Stomach (tissue), 9 donors: ENCODE data around the gene KIF18B. TPM values are rescaled to one million over a fixed set of nuclear protein-coding genes. Genes with fewer than 3 reads are reported as not detected.

Experiments used
- DNase-seq, 2 donors: peaks; one replicate each; pipeline versions ENCODE4 v3.0.0 to v3.0.0-alpha.2; 2013 to 2019
- H3K27ac ChIP-seq, 5 donors: fragments of 200-600 bp in 4 of 5; sonication (generic) in 4 of 5; one replicate each; pipeline ENCODE4 v1.5.1; 2013 to 2019; ENCODE audit warnings: mild to moderate bottlenecking in 1 of 5, moderate library complexity in 1 of 5
- H3K27me3 ChIP-seq, 3 donors: fragments of 200-600 bp; sonication (generic); one replicate each; pipeline ENCODE4 v1.5.1; 2017 to 2019; ENCODE audit warnings: mixed run types in 1 of 3
- H3K36me3 ChIP-seq, 4 donors: fragments of 200-600 bp; sonication (generic); 1 replicate in 3 of 4; 2 replicates in 1 of 4; pipeline ENCODE4 v1.5.1; 2016 to 2019
- H3K4me1 ChIP-seq, 4 donors: fragments of 200-600 bp; sonication (generic); one replicate each; pipeline ENCODE4 v1.5.1; 2016 to 2019
- H3K4me3 ChIP-seq, 4 donors: fragments of 200-600 bp; sonication (generic) in 3 of 4; one replicate each; pipeline ENCODE4 v1.5.1; 2016 to 2019; ENCODE audit warnings: mild to moderate bottlenecking in 1 of 4
- H3K9me3 ChIP-seq, 4 donors: fragments of 200-600 bp; sonication (generic); one replicate each; pipeline ENCODE4 v1.5.1; 2016 to 2019
- EP300 ChIP-seq: sonication (generic); formaldehyde crosslinking; IDR thresholded peaks from one replicate; pipeline ENCODE4 v1.6.1; 2017; ENCODE audit warnings: antibody characterized with exemption
- POLR2A ChIP-seq, 4 donors: fragments of 450-650 bp; IDR thresholded peaks; one replicate each; pipeline ENCODE4 v1.6.1; 2016; ENCODE audit warnings: antibody characterized with exemption in 4 of 4, control low read depth in 2 of 4, mild to moderate bottlenecking in 1 of 4, moderate library complexity in 1 of 4
- POLR2AphosphoS5 ChIP-seq, 3 donors: sonication (generic); formaldehyde crosslinking; IDR thresholded peaks; one replicate each; pipeline ENCODE4 v1.6.1; 2016; ENCODE audit warnings: antibody characterized with exemption in 3 of 3
- WGBS, 5 donors: extraction: QIAGEN DNeasy Blood & Tissue Kit in 3 of 5; methylation state at CpG; one replicate each; pipeline versions ENCODE4 v1.1.5 to v1.1.7; 2013 to 2018; 5-methylcytosine and 5-hydroxymethylcytosine counted together
- intact Hi-C: fragments of 100-400 bp; cut with DNase I; formaldehyde crosslinking; loops from one replicate; pipeline ENCODE4 v1.15.1; 2023; ENCODE audit warnings: low total_unique reads
- polyA plus RNA-seq, 3 donors: library from polyadenylated mRNA; stranded (reverse); fragments of 200-250 nt; gene quantifications; one replicate each; pipeline ENCODE4 v1.2.3, GENCODE V29; 2013
- total RNA-seq, 5 donors: library from RNA; depleted of rRNA; stranded (reverse); fragments of >200 nt; gene quantifications; one replicate each; pipeline versions ENCODE4 v1.1.0 to v1.2.3, GENCODE V29; 2014 to 2016
- TF ChIP-seq, protein P1 (sequence below), 7 experiments: fragments of 450-650 bp in 4 of 7; fragments of 200-600 bp in 3 of 7; sonication (generic) in 3 of 7; IDR thresholded peaks; one replicate each; pipeline ENCODE4 v1.5.1; 2016 to 2019; ENCODE audit warnings: antibody characterized with exemption in 7 of 7, control low read depth in 2 of 7, mild to moderate bottlenecking in 1 of 7
- donor health status: healthy with polysubstance abuse.
- donor health status: Bipolar disorder and iron deficiency.
- donor health status: healthy.

The KIF18B gene
- total and polyA plus RNA-seq, 8 donors: 0.15 to 12.2 (median 1.2) TPM; not detected in 1

DNA sequence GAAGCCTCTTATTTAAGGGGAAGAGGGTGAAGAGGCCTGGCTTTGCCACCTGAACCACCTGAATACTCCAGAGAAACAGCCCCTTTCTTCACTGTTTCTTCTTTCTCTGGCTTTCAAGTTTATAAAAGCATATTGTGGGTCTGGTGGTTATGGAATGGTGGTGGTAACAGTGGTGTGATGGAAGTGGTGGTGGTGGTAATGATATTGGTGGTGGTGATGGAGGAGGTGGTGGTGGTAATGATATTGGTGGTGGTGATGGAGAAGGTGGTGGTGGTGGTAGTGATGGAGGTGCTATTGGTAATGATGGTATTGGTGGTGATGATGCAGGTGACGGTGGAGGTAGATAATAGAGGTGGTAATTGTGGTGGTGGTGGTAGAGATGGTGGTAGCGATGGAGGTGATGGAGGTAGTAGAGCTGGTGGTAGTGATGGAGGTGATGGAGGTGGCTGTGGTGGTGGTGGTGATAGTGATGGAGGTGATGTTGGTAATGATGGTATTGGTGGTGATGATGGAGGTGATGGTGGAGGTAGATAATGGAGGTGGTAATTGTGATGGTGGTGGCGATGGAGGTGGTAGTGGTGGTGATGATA, 34.6 kb upstream of the KIF18B start:
- Histone ChIP-seq H3K36me3 (no peaks in the 10 kb centered on the region), H3K4me3 (no peak overlapping the region), H3K9me3 (no peaks in the 10 kb centered on the region), H3K27me3 (peaks cover 0 to 45% (median 3%) of the 10 kb centered on the region in 3 donors), H3K4me1 (peaks cover 31 to 54% (median 43%) of the 10 kb centered on the region in 4 donors), H3K27ac (peak overlapping the region in 3 of 5 donors; percentile 39 to 73 (median 50))
- TF ChIP-seq POLR2A (IDR thresholded peaks at IDR 0.05) (no peak), EP300 (no peak), POLR2AphosphoS5 (IDR thresholded peaks at IDR 0.05) (no peak)
- TF ChIP-seq, protein P1, sequence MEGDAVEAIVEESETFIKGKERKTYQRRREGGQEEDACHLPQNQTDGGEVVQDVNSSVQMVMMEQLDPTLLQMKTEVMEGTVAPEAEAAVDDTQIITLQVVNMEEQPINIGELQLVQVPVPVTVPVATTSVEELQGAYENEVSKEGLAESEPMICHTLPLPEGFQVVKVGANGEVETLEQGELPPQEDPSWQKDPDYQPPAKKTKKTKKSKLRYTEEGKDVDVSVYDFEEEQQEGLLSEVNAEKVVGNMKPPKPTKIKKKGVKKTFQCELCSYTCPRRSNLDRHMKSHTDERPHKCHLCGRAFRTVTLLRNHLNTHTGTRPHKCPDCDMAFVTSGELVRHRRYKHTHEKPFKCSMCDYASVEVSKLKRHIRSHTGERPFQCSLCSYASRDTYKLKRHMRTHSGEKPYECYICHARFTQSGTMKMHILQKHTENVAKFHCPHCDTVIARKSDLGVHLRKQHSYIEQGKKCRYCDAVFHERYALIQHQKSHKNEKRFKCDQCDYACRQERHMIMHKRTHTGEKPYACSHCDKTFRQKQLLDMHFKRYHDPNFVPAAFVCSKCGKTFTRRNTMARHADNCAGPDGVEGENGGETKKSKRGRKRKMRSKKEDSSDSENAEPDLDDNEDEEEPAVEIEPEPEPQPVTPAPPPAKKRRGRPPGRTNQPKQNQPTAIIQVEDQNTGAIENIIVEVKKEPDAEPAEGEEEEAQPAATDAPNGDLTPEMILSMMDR (IDR thresholded peaks at IDR 0.05): no peak
- 90 to 95% (median 94%) methylated on average over 3 of the region's 3 CpGs for WGBS, 5 donors
- intact Hi-C loops: no loop called here
- no peak for DNase-seq

DNA sequence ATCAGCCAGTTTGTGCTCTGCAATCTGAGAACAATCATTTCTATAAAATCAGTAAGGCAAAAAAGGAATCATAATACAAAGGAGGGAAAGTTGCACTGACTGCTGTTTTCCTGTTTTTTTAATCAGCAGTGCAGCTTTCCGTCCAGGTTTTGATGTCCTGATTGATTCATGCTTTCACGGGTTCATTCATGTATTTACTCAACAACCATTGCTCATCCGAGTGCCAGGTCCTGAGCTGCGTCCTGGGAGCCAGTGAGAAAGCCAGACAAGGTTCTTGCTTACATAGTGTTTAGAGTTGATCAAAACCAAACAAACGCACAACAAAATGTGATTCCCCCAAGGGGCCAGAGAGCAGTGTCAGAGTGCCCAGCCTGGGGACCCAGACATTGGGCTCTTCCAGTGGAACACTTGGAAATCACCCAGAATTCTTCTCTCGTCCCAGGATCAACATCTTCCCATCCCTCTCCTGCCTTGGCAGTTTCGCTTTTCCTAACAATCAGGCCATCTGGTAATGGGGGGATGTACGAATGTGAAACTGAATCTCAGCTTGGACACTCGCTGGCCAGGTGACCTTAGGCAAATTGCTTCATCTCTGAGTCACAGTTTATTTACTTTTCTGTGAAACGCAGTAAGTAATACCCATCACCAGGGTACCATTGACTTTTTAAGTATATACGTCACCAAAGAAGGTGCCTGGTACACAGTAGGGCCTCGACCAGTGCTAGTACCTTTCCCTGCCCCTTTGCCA, 33.8 kb upstream of the KIF18B start:
- no peak for DNase-seq
- H3K27ac ChIP-seq: peak overlapping the region in 4 of 5 donors; percentile 42 to 77 (median 70)
- TF ChIP-seq, protein P1 (IDR thresholded peaks at IDR 0.05): no peak
- no peak for TF ChIP-seq EP300
- TF ChIP-seq POLR2A (IDR thresholded peaks at IDR 0.05): no peak
- peak in 1 of 3 donors; percentile 57 for TF ChIP-seq POLR2AphosphoS5 (IDR thresholded peaks at IDR 0.05)
- peak overlapping the region in 1 of 4 donors; percentile 24 for H3K4me3 ChIP-seq
- H3K9me3 ChIP-seq: no peaks in the 10 kb centered on the region
- peaks cover 31 to 52% (median 44%) of the 10 kb centered on the region in 4 donors for H3K4me1 ChIP-seq
- H3K36me3 ChIP-seq: no peaks in the 10 kb centered on the region
- intact Hi-C loops: no loop called here
- 17 to 32% (median 22%) methylated on average over 12 of the region's 12 CpGs for WGBS, 5 donors
- peaks cover 0 to 43% (median 0%) of the 10 kb centered on the region in 3 donors for H3K27me3 ChIP-seq

DNA sequence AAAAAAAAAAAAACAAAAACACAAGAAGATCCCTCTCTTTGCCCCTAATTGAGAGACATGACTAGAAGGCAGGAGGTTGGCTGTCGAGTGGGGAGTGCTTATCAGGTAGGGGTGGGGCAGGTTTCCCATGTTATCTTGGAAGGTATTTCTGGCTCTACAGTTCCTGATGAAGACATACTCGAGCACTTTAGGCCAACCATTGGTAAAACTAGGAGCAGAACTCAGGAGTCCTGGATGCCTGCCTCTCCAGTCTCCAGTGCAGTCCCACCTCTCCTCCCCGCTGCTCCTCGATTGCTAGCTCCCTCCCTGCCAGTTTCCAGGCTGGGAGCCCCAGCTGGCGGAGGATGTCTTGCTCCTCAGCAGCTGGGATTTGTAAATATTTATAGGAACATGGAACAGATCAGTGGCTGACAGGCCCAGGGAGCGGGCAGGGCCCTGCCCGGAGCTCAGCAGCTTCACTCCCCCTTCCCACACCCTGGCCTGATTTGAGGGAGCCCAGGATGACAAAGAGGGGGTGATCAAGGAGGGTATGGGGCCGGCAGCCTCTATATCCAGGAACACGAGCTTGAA, 31.9 kb upstream of the KIF18B start:
- peaks cover 31 to 56% (median 45%) of the 10 kb centered on the region in 4 donors for H3K4me1 ChIP-seq
- peaks cover 0 to 43% (median 0%) of the 10 kb centered on the region in 3 donors for H3K27me3 ChIP-seq
- no peaks in the 10 kb centered on the region for H3K9me3 ChIP-seq
- peak in 1 of 2 donors; percentile 87 for DNase-seq
- peak overlapping the region in 4 of 5 donors; percentile 11 to 73 (median 59) for H3K27ac ChIP-seq
- TF ChIP-seq, protein P1 (IDR thresholded peaks at IDR 0.05): no peak
- TF ChIP-seq POLR2AphosphoS5 (IDR thresholded peaks at IDR 0.05): peak; percentile 40 to 74 (median 67)
- H3K4me3 ChIP-seq: no peak overlapping the region
- no peaks in the 10 kb centered on the region for H3K36me3 ChIP-seq
- intact Hi-C loops: no loop called here
- 18 to 38% (median 21%) methylated on average over 5 to 9 of the region's 9 CpGs for WGBS, 5 donors

DNA sequence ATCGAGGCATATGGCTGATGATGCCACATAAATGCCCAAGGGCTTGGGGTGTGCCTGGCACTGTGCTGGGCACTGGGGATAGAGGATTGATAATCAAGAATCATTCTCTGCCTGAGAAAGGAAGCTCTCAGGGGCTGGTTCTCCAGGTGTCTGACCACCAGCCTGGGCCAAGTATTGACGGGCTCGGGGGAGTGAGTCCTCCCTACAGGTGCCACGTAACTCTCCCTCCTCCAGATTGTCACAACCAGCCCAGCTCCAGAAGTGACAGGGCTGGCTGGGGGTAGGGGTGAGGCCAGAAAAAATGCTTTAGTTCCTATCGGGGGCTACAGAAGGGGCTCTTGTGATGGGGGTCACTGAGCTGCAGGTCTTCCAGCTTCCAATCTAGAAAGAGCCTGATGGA, 31.2 kb upstream of the KIF18B start:
- no peak overlapping the region for H3K4me3 ChIP-seq
- H3K27me3 ChIP-seq: peaks cover 0 to 43% (median 0%) of the 10 kb centered on the region in 3 donors
- no peak for DNase-seq
- TF ChIP-seq POLR2A (IDR thresholded peaks at IDR 0.05) (no peak), EP300 (no peak), POLR2AphosphoS5 (IDR thresholded peaks at IDR 0.05) (no peak)
- TF ChIP-seq, protein P1 (IDR thresholded peaks at IDR 0.05): no peak
- H3K27ac ChIP-seq: peak overlapping the region in 4 of 5 donors; percentile 20 to 73 (median 59)
- intact Hi-C loops: no loop called here
- 81 to 93% (median 88%) methylated on average over 5 of the region's 5 CpGs for WGBS, 5 donors
- H3K9me3 ChIP-seq: no peaks in the 10 kb centered on the region
- no peaks in the 10 kb centered on the region for H3K36me3 ChIP-seq
- H3K4me1 ChIP-seq: peaks cover 31 to 56% (median 45%) of the 10 kb centered on the region in 4 donors
